Measurements from ENCODE around the gene MS4A6A. TPM values are rescaled to one million over a fixed set of nuclear protein-coding genes. Genes with fewer than 3 reads are reported as not detected.

The MS4A6A gene
- polyA plus RNA-seq, 1 of the 3 experiments (the other 2 are of a cell fraction), result not detected

DNA sequence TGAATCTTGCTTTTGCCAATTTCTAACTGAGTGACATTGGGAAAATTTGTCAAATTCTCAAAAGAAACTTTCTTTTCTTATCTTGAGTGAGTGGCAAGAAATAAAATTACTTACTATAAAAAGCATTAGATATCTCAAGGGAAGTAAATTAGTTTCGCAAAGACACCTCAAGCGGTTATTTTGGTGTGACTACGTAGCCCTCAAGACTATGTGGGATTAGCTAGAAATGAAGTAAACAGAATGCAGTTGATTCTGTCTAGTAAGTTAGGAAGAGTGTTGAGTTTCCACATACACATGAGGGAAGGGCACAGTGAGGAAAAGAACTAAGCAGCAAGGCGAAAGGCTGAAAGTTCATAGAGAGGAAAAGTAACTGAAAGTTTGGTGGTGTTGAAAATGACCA is 28.3 kb upstream of the MS4A6A start (continued):
- no peak for TF ChIP-seq EP300 (IDR thresholded peaks at IDR 0.05; ENCODE audit: borderline replicate concordance in 1 of 2, low read depth in 1 of 2, low read length in 1 of 2)
- TF ChIP-seq CTCF (IDR thresholded peaks at IDR 0.05), result no peak

DNA sequence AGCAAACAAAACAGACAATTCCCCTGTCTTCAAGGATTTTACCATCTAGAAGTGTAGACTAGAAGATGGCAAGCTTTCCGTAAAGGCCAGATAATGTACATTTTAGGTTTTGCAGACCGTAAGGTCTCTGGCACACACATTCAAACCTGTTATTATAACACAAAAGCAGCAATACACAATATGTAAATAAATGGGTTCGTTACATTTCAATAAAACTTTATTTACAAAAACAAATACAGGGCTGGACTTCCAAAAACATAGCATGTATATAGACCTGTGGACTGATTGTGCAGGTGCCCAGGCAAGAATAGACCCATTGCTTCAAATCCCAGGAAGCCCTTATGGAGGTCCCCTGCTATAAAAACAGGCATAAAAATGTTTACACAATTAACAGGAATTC is 27.1 kb upstream of the MS4A6A start:
- TF ChIP-seq PBX3 (IDR thresholded peaks at IDR 0.05), result no peak
- no peak for TF ChIP-seq SMC3 (IDR thresholded peaks at IDR 0.05; ENCODE audit: low read depth, low read length)
- TF ChIP-seq RXRA (IDR thresholded peaks at IDR 0.05; ENCODE audit: borderline replicate concordance, low read depth), result no peak
- no peak for TF ChIP-seq USF2 (IDR thresholded peaks at IDR 0.05; ENCODE audit: borderline replicate concordance, low read depth, low read length)
- TF ChIP-seq SIN3A (IDR thresholded peaks at IDR 0.05; ENCODE audit: borderline replicate concordance, low read depth, low read length), result no peak
- no peak for TF ChIP-seq TCF12 (IDR thresholded peaks at IDR 0.05)
- TF ChIP-seq NRF1 (IDR thresholded peaks at IDR 0.05; ENCODE audit: low read depth, low read length), result no peak
- no peak for TF ChIP-seq NFIC (IDR thresholded peaks at IDR 0.05; ENCODE audit: borderline replicate concordance)
- no peak for TF ChIP-seq TEAD4 (IDR thresholded peaks at IDR 0.05; ENCODE audit: borderline replicate concordance, insufficient read depth)
- no peak for TF ChIP-seq EZH2phosphoT487 (IDR thresholded peaks at IDR 0.05; ENCODE audit: borderline replicate concordance, low read depth)
- no peak for TF ChIP-seq EP300 (IDR thresholded peaks at IDR 0.05; ENCODE audit: borderline replicate concordance in 1 of 2, low read depth in 1 of 2, low read length in 1 of 2)
- TF ChIP-seq GATA2 (CRISPR knock-in tag; IDR thresholded peaks at IDR 0.05), result no peak
- TF ChIP-seq, protein P1, sequence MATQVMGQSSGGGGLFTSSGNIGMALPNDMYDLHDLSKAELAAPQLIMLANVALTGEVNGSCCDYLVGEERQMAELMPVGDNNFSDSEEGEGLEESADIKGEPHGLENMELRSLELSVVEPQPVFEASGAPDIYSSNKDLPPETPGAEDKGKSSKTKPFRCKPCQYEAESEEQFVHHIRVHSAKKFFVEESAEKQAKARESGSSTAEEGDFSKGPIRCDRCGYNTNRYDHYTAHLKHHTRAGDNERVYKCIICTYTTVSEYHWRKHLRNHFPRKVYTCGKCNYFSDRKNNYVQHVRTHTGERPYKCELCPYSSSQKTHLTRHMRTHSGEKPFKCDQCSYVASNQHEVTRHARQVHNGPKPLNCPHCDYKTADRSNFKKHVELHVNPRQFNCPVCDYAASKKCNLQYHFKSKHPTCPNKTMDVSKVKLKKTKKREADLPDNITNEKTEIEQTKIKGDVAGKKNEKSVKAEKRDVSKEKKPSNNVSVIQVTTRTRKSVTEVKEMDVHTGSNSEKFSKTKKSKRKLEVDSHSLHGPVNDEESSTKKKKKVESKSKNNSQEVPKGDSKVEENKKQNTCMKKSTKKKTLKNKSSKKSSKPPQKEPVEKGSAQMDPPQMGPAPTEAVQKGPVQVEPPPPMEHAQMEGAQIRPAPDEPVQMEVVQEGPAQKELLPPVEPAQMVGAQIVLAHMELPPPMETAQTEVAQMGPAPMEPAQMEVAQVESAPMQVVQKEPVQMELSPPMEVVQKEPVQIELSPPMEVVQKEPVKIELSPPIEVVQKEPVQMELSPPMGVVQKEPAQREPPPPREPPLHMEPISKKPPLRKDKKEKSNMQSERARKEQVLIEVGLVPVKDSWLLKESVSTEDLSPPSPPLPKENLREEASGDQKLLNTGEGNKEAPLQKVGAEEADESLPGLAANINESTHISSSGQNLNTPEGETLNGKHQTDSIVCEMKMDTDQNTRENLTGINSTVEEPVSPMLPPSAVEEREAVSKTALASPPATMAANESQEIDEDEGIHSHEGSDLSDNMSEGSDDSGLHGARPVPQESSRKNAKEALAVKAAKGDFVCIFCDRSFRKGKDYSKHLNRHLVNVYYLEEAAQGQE (IDR thresholded peaks at IDR 0.05; ENCODE audit: low read depth, low read length), result no peak
- TF ChIP-seq RFX5 (IDR thresholded peaks at IDR 0.05; ENCODE audit: low read length), result no peak
- TF ChIP-seq GABPA (IDR thresholded peaks at IDR 0.05; ENCODE audit: low read depth), result no peak
- no peaks in the 10 kb centered on the region for H4K20me1 ChIP-seq (ENCODE audit: insufficient read depth)
- H3K27me3 ChIP-seq (ENCODE audit: insufficient read depth), result no peaks in the 10 kb centered on the region; the same call in 1 of the 2 replicates
- no peaks in the 10 kb centered on the region for H3K9me2 ChIP-seq
- H3K4me2 ChIP-seq, result no peak overlapping the region
- H3K4me3 ChIP-seq (ENCODE audit: low read depth in 2 of 2, low read length in 1 of 2), result no peak overlapping the region
- H3K9me3 ChIP-seq, result no peaks in the 10 kb centered on the region
- no peaks in the 10 kb centered on the region for H3K4me1 ChIP-seq (ENCODE audit: control insufficient read depth in 1 of 2, insufficient read depth in 2 of 2, low read depth in 1 of 2, low read length in 1 of 2)
- WGBS (ENCODE audit: low lambda C conversion rate), result 26% methylated on average over 3 of the region's 3 CpGs
- H3K36me3 ChIP-seq (replicated peaks in 1 of 2; ENCODE audit: control insufficient read depth in 1 of 2, insufficient read depth in 2 of 2, low read length in 1 of 2), result no peaks in the 10 kb centered on the region
- H3K27ac ChIP-seq (ENCODE audit: low read depth in 2 of 2, low read length in 1 of 2), result no peak overlapping the region
- H3K9ac ChIP-seq, result no peak overlapping the region
- no peaks in the 10 kb centered on the region for H3K79me2 ChIP-seq (ENCODE audit: insufficient read depth)
- no peak overlapping the region for H2AFZ ChIP-seq (ENCODE audit: low read depth)
- ChIA-PET POLR2A (no interaction called here), CTCF (no interaction called here)
- DNase-seq, result no peak
- H3F3A ChIP-seq (replicated peaks; ENCODE audit: insufficient read depth), result no peaks in the 10 kb centered on the region
